GM12878 (cell line): ENCODE measurements around the gene THOC1.

Experiments used
- DPF2 ChIP-seq: fragments of 450-650 bp; IDR thresholded peaks from 2 replicates; pipeline ENCODE4 v1.6.1; 2017; ENCODE audit warnings: mild to moderate bottlenecking
- HDAC6 ChIP-seq: fragments of 200-600 bp; sonication (generic); IDR thresholded peaks from one replicate; pipeline ENCODE4 v1.8.0; 2017; ENCODE audit warnings: antibody characterized with exemption; ENCODE audit not compliant: unreplicated experiment
- PAX8 ChIP-seq: fragments of 450-650 bp; IDR thresholded peaks from 2 replicates; pipeline ENCODE4 v1.6.1; 2017; ENCODE audit warnings: mild to moderate bottlenecking, moderate library complexity
- TARDBP ChIP-seq: IDR thresholded peaks from 2 replicates; pipeline ENCODE4 v1.6.1; 2016; ENCODE audit warnings: borderline replicate concordance

GRCh38 chr18:306608-307255 is 38.9 kb upstream of the THOC1 start:
- no peak for TF ChIP-seq TARDBP
- TF ChIP-seq DPF2, result no peak
- TF ChIP-seq PAX8, result no peak
- TF ChIP-seq HDAC6, result no peak
